Measurements from ENCODE around the gene DLGAP1. TPM values are rescaled to one million over a fixed set of nuclear protein-coding genes. Genes with fewer than 3 reads are reported as not detected.

The DLGAP1 gene
- total and polyA plus RNA-seq, 2 of the 13 experiments (the other 11 are each of a cell fraction or from before 2014, with no cell fraction given) = 0.01 TPM; not detected in 1

GRCh38 chr18:4276953-4277585 lies 178.0 kb downstream of the DLGAP1 start:
- Histone ChIP-seq H3K27me3 (ENCODE audit: control insufficient read depth in 1 of 2, insufficient read depth in 2 of 2, low read length in 2 of 2) (no peaks in the 10 kb centered on the region), H4K20me1 (ENCODE audit: insufficient read depth, low read length) (no peaks in the 10 kb centered on the region), H3K4me2 (ENCODE audit: low read depth, low read length) (no peak overlapping the region), H3K4me3 (replicated peaks in 1 of 3; ENCODE audit: insufficient read depth in 1 of 3, low read depth in 2 of 3, low read length in 3 of 3) (no peak overlapping the region), H3K36me3 (replicated peaks in 1 of 2; ENCODE audit: control insufficient read depth in 1 of 2, insufficient read depth in 2 of 2, low read length in 2 of 2) (no peaks in the 10 kb centered on the region), H3K9me3 (ENCODE audit: low read length) (no peaks in the 10 kb centered on the region), H3K27ac (ENCODE audit: extremely low read length, insufficient read depth, low read length) (no peak overlapping the region), H2AFZ (ENCODE audit: low read length) (no peak overlapping the region), H3K79me2 (ENCODE audit: insufficient read depth, low read length) (no peaks in the 10 kb centered on the region), H3K9ac (ENCODE audit: insufficient read depth, low read depth, low read length) (no peak overlapping the region), H3K4me1 (ENCODE audit: insufficient read depth, low read length) (no peaks in the 10 kb centered on the region)
- WGBS (ENCODE audit: low lambda C conversion rate) = 12% methylated on average over 5 of the region's 5 CpGs
- intact Hi-C loops (cut with micrococcal nuclease; ENCODE audit: unreplicated experiment) = no loop called here
- no TSS peak for BruUV-seq (replicated peaks)
- CTCF ChIA-PET (ENCODE audit: low intra/inter-chr PET ratio, low total read pairs) = no interaction called here
- DNase-seq (ENCODE audit: low spot score) (no peak), ATAC-seq (no peak), FAIRE-seq (no peak)
- no peak for TF ChIP-seq PREB (CRISPR knock-in tag; IDR thresholded peaks at IDR 0.05)
- TF ChIP-seq ZZZ3 (CRISPR knock-in tag; IDR thresholded peaks at IDR 0.05; ENCODE audit: borderline replicate concordance) = no peak
- TF ChIP-seq NCOA2 (CRISPR knock-in tag; IDR thresholded peaks at IDR 0.05) = no peak
- in situ Hi-C loops (cut with HindIII; ENCODE audit: extremely low pct_ligation_motif_present, low pct_unique_long_range_greater_than_20kb) = no loop called here
- POLR2A ChIA-PET = no interaction called here

- Histone ChIP-seq H3K4me1 (ENCODE audit: insufficient read depth, low read length) (no peaks in the 10 kb centered on the region), H3K79me2 (ENCODE audit: insufficient read depth, low read length) (no peaks in the 10 kb centered on the region), H4K20me1 (ENCODE audit: insufficient read depth, low read length) (no peaks in the 10 kb centered on the region), H3K9ac (ENCODE audit: insufficient read depth, low read depth, low read length) (no peak overlapping the region), H3K4me2 (ENCODE audit: low read depth, low read length) (no peak overlapping the region), H3K9me3 (ENCODE audit: low read length) (no peaks in the 10 kb centered on the region), H2AFZ (ENCODE audit: low read length) (no peak overlapping the region), H3K27me3 (ENCODE audit: control insufficient read depth in 1 of 2, insufficient read depth in 2 of 2, low read length in 2 of 2) (no peaks in the 10 kb centered on the region), H3K36me3 (replicated peaks in 1 of 2; ENCODE audit: control insufficient read depth in 1 of 2, insufficient read depth in 2 of 2, low read length in 2 of 2) (no peaks in the 10 kb centered on the region), H3K4me3 (replicated peaks in 1 of 3; ENCODE audit: insufficient read depth in 1 of 3, low read depth in 2 of 3, low read length in 3 of 3) (no peak overlapping the region), H3K27ac (ENCODE audit: extremely low read length, insufficient read depth, low read length) (no peak overlapping the region)
- ChIA-PET CTCF (ENCODE audit: low intra/inter-chr PET ratio, low total read pairs) (no interaction called here), POLR2A (no interaction called here)
- ATAC-seq (no peak), DNase-seq (ENCODE audit: low spot score) (no peak), FAIRE-seq (no peak)
- 34% methylated on average over 2 of the region's 2 CpGs for WGBS (ENCODE audit: low lambda C conversion rate)
- TF ChIP-seq ZSCAN9 (CRISPR knock-in tag; IDR thresholded peaks at IDR 0.05; ENCODE audit: borderline replicate concordance) (no peak), ZNF563 (CRISPR knock-in tag; IDR thresholded peaks at IDR 0.05) (no peak), ZNF546 (CRISPR knock-in tag; conservative IDR thresholded peaks at IDR 0.05) (no peak), ZNF780A (CRISPR knock-in tag; IDR thresholded peaks at IDR 0.05) (no peak), PAF1 (CRISPR knock-in tag; IDR thresholded peaks at IDR 0.05) (no peak), CEBPB (IDR thresholded peaks at IDR 0.05; ENCODE audit: borderline replicate concordance, low read depth, low read length) (peak; percentile 16; the same call in 1 of the 2 replicates), SRY (CRISPR knock-in tag; IDR thresholded peaks at IDR 0.05) (no peak)
- in situ Hi-C loops (cut with HindIII; ENCODE audit: extremely low pct_ligation_motif_present, low pct_unique_long_range_greater_than_20kb) (no loop called here), intact Hi-C loops (cut with micrococcal nuclease; ENCODE audit: unreplicated experiment) (no loop called here)
- no TSS peak for BruUV-seq (replicated peaks)
Observed at GRCh38 chr18:4271952-4272351, 183.2 kb downstream of the DLGAP1 start.

All from HepG2 (cell line).